ENCODE results near the gene CASP12.
A peak's percentile ranks its signal among the peaks of the same experiment; 100 is the strongest.

CASP12 gene

DNA sequence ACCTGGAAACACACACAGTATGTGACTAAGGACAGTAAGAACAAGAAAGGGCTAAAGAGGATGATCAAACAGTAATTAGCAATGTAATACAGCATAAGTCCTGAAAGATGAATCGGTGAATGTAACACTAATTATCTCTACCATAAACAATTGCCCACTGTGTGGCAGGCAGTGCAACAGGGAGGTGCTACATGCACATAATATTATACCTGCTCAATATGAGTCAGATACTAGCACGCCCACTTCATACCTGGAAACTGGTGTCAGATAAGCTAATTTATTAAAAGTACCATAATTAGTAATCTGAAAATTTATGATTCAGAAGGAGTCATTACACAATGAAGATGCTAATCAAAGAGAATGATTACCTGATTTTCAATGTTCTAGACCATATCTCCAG, 14.9 kb downstream of the CASP12 start:
- DNase-seq = no peak

DNA sequence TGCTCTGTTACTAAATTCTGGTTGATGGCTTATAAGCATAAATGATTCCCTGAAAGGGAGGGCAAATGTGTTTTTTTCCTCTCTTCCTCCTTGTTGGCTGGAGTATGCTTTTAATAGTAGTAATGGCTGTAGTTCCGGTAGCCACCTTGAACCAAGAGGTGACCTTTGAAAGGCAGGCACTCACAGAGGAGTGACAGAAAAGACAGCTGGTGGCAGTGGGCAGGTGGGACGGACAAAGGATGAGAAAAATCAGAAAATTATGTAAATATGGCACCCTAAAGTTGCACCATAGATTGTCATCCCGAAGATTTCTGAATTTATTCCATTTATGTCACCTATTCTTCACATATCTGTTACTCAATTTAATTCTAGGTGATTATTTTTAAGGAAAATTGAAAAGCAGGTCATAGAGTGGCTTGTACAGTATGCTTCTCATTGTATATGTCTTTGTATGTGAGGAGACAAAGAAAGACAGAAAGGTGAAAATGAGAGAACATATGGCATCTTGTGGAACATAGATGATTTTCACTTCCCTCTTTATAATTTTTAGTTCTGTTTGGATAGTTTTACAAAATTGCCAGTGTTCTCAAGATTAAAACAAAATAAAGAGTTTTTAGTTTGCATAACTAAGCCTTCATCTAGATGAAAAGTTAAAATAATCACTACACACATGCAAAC, 17.0 kb downstream of the CASP12 start:
- DNase-seq = no peak

DNA sequence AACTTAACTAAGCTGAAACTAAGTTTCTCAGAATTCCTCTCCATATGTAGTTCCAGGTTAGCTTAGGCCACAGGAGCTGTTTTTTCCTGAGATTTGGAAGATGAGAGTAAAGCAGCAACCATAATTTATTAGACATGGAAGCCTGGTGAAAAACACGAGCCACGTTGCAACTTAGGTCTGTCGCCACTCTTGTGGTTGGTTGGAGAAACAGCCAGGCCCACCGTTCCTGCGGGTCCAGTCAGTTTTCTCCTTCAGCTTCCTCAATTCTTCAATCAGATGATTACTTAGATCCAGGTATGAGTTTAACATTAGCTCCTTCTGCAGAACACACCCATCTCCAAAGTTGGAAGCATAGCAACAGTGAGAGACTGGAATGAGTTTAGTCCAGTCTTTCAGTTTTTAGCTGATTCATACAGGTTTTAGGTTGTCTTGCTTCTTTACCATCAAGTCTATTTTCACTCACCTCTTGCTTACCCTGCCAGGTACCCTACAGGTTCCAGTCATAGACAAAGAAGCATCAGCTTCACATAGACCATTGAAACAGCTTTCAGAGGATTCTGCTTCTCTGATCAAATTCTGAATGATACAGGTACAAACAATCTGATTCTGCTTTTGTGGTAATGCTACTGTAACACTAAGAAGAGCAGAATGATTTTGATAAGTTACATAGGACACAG, 18.6 kb downstream of the CASP12 start:
- no peak for DNase-seq

DNA sequence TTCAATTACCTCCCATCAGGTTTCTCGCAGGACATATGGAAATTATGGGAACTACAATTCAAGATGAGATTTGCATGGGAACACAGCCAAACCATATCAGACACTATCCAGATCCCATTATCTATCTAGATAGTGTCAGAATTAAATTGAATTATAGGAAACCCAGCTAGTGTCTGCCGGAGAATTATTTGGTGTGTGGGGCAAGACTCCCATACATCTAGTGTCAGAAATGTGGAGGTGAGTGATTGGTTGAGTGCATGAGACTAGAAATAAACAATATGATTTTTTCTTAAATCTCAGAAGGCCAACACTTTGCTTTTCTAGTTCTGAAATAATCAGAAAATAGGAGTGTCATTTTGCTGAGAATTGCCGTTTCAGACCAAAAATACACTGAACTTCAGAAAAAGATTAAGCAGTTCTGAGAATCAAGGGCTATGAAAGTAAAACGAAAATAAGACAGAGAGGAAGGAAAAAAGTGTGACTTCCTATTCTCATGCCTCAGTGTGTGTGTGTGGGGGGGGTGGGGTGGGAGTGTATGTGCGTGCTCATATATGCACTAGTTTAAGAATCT, 21.3 kb downstream of the CASP12 start:
- DNase-seq = no peak

DNA sequence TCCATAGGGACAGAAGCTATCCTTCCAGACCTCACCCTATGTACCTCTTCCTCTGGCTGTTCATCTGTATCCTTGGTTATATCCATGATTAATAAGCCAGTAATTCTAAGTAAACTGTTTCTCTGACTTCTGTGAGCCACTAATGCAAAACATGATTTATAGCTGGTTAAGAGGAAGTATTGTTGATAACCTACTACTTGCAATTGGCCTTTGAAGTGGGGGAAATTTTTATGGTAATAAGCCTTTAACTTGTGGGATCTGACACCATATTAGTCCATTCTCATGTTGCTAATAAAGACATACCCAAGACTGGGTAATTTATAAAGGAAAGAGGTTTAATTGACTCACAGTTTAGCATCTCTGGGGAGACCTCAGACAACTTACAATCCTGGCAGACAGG, 21.9 kb downstream of the CASP12 start:
- DNase-seq = no peak

DNA sequence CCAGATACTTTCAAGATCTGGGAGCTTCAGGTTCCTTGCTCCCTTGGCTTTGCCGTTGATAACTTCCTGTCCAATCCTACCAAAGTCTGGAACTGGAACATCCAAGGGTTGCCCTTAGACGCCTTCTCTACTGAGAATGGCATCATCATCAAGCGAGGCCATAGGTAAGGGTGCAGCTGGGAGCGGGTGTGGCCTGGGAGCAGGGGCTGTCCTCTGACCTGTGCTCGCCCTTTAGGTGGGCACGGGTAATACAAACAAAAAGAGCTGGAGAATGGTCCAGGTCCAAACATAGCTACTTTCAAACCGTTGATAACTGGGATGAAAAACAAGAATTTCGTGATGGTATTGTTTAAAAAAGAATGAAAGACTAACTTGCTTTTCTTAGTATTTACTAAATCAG, 25.0 kb downstream of the CASP12 start:
- no peak for DNase-seq

DNA sequence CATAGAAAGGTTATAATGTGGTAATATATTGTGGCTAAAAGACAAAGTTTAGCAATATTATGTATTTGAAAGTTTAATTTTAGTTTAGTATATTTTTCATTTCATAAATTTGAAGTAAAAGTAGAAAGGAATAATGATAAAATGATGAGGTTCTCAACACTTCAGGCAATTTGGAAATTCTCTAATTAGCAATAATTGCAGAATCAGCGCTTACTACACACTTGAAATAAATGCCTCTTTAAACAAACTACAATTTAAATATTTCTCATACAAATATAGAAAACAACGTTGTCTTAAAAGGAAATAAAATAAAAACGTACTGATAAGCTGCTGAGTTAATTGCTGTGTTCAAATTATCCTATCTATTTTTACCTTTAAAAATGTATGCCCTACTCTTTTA, 25.9 kb downstream of the CASP12 start:
- no peak for DNase-seq

DNA sequence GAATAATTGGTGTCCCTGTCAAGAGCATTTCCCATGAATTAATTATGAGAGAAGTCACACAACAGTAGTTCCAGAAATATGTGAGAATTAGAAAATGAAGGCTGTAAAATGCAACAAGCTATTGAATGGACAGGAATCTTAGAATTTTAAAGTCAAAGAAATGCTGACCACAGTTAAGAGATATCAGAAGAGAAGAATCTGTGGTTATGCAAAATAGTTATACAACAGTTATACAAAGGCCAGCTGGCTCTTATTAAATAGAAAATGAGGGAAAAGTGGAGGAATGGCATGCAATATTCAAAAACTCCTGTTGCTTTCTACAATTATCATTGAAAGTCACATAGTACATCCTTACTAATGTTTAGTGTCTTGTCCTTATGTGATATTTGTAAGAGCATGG, 27.4 kb downstream of the CASP12 start:
- DNase-seq = no peak

DNA sequence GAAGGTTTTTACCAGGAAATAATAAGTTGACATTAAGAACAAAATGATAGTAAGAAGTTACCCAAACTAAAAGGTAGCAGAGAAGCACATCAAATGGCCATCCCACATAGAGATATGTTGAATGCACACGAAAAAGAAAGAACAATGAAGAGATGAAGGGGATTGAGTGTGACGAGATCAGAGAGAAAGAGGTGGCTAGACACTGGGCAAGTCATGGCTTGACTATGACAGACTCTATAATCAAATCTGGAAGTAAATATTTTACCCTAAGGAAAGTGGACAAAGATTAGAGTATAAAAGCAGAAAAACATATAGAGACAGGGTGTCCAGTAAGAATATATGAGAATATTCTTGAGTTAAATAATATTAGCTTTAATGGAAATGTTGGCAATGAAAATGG, 31.4 kb downstream of the CASP12 start:
- DNase-seq = no peak

DNA sequence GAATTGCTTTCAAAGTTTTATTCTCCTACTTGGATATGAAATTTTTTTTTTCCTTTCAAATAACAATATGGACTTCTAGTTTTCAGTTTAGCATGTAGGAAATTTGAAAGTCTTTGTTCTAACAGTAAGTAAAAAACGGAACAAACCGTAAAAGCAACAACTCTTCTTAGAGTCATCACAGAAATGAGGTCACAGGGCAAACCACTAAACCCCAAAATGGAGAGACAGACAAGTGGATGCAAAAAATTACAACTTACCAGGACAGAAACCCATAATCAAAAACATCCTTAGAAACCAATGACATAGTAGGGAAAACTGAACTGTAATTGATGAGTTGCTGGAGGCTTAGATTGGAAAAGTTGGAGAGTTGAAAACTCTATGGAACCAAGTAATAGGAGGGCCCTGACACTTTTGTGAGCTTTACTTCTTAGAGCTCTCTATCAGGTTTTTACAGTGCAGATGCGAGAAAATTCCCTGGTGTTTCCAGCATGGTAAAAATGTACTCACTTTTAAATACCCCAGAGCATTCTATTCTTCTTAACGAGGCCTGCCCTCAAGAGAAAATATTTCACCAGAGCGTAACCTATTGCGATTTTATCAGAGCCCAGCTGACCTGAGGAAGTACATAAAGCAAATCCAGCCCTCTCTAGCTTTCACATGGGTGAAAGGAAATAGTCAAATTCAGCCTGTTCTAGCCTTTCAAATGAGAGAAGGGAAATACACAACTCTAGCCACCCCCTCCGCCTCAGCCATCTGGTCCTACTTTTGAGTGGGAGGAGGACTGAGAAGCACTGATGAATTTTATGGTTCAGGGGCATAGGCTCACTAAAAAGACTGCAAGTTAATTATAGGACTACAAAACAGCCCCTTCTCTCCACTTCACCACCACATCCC, 39.1 kb downstream of the CASP12 start:
- peak; percentile 6 for DNase-seq

DNA sequence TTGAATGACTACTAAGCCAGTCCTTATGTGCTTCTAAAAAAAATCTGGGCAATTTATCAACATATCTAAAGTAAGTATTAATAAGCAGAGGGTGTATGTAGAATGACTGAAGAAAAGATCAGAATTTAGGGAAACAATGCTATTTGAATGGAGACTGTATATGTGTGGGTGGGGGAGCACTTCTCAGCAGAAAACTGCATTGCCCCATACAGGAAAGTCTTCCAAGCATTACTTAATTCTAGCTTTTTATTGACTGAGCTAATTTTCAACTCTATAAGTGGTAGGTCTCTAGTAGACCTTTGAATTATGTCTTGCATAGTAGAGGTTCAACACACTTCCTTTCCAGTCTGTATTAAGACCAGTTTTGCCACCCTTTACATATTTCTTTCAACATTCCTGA, 41.7 kb downstream of the CASP12 start:
- DNase-seq = no peak

DNA sequence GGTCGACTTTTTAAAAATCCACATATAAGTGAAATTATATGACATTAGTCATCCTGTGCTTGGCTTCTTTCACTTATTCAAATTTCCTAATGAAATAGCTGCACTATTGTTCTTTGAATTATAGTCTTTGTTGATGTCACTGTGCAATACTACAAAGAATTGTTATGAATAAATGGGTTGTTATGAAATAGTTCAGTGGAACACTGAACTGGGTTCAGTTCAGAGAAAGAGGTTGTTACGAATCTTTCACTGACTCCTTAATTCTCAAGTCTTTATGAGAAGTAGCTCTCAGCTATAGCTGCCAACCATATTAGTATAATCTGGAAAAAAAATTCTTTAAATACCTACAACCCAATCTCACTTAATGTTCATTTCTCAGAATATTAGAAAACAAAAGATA, 42.3 kb downstream of the CASP12 start:
- DNase-seq = no peak

DNA sequence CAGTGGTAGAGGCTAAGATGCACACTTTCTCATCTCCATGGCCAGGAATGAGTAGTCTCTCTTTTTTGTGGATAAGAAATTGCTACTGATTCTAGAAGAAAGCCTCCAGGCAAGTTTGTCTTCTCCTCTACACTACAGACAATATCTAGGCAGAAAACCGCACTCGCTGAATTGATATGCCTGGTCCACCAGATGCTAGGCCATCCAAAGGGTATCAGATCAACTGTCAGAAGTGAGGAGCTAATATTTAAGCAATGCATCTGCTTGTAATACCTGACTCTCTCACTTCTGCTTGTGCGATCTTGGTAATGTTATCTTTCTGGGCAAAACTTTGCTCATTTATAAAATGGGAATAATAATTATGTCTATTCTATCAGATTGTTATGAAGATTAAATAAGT, 45.0 kb downstream of the CASP12 start:
- DNase-seq = no peak

DNA sequence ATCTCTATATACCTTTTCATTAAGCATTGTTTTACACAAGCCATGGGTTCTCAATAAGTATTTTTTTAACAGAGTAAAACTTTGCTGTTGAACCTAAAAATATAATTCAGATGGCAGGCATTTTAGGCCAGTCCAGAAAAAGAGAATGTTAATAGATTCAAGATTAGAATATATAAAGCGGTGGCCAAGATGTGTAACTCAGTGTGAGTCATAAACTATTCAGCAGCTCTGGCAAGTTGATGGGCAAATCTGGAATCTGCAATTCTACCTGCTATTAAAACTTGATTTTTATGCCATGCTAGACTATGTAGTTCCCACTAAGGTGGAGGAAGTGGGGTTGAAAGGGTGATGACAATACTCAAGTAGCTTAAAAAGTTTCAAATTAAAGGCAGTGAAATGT, 45.4 kb downstream of the CASP12 start:
- no peak for DNase-seq

DNA sequence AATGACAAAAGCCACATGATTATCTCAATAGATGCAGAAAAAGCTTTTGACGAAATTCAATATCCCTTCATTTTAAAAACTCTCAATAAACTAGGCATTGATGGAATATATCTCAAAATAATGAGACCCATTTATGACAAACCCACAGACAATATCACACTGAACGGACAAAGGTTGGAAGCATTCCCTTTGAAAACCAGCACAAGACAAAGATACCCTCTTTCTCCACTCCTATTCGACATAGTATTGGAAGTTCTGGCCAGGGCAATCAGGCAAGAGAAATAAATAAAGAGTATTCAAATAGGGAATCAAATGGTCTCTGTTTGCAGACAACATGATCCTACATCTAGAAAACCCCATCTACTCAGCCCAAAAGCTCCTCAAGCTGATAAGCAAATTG, 52.0 kb downstream of the CASP12 start:
- DNase-seq = no peak

DNA sequence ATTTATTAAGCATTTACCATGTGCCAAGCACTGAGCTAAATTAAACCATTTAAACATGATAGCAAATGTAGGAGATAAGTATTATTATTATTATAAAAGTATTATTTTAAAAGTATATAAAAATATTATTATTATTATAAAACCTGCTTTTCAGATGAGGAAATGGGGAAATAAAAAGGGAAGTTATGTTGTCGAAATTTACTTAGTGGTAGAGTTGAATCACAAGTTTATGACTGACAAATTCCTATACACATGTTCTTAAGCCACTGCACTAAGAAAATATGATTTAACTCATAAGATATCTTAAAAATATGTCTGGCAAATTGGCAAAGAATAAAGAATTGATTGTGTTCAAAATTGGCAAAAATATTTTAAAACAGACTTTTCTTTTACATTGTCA, 53.8 kb downstream of the CASP12 start:
- DNase-seq = no peak

DNA sequence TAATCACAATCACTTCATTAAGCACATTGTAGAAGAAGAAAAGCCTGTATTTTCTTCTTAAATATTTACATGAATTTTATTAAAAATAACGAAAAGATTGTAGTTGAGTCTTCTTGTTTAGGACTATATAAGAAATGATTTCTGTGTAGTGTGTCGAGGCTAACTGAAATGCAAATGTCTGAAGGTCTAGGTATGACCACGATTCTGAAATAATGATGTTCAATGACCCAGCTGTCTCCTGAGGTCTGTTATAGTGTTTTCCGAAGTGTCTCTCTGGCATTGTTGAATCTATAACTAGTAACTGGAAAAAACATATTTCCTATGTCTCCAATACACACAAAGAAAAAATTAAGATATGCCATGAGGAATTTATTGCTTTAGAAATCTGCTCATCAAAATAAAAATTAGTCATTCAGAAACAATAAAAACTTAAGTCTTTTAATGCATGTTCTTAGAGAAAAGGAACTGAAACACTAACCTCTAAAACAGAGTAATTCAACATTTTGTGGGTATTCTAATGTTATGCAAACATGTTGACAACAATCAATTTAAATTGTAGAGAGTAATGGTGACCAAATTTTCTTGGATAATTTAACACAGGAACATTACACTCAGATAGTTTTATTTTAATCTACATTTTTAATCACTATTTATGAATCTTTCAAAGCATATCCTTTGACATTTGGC, 55.0 kb downstream of the CASP12 start:
- DNase-seq = no peak

DNA sequence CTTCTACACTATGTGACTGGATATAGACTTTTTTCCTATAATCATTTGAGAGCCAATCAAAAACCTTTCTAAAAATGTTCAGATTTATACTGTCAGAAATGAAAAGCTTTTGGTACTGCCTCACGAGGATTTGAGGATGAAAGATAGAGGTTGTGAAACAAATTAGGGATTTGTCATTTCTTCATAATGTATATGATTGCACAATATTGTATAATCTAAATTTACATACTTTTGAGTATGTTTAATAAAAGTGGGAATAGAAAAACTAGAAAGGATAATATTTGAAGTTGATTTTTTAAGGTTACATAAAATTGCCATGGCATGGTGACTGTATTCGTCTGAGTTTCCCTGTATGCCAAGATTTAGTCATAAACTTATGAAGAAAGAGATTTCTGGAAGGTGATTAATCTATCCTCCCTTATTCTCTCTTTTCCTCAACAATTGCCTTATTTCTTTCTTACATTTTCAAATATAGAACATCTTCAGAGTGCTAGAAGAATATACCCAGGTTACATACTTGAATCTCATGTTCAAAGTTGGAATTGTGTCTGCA, 56.2 kb downstream of the CASP12 start:
- no peak for DNase-seq

DNA sequence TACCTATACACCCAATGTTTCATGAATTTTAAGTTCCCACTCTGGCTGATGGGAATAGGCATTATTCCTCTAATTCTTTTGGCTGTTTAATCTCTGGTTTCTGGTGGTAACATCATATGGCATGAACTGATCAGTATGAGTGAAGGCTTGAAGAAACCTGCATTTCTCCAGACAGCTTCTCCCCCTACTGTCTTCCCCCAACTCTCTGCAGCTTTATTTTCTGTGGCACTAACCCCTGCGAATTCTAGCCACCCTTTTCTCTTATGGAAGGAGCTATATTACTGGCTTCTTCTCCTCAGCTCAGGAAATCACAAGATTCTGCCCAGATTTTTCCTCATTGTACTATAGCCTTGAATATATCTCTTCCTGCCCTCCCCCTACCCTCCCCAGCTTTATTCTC, 57.1 kb downstream of the CASP12 start:
- no peak for DNase-seq

DNA sequence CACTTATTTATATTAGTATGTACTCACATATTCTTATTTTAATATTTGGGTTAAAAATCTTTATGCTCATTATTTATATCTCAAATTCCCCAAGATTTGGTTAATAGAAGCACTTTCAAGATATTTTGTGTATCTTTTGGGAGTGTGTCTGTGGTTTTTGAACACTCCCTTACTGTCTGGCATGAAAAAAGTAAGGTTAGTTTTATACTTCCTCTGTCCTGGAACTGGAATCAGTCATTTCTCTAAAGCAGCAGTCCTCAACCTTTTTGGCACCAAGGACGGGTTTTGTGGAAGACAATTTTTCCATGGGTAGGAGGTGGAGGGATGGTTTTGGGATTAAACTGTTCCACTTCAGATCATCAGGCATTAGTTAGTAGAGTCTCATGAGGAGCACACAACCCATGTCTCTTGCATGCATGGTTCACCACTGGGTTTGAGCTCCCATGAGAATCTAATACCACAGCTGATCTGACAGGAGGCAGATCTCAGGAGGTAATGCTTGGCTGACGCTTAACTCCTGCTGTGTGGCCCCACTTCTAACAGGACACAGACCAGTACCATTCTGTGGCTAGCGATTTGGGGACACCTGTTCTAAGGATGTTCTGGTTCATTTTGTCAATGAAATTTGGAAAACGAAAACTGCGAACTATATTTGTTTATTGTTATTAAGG, 60.2 kb downstream of the CASP12 start:
- DNase-seq = no peak

DNA sequence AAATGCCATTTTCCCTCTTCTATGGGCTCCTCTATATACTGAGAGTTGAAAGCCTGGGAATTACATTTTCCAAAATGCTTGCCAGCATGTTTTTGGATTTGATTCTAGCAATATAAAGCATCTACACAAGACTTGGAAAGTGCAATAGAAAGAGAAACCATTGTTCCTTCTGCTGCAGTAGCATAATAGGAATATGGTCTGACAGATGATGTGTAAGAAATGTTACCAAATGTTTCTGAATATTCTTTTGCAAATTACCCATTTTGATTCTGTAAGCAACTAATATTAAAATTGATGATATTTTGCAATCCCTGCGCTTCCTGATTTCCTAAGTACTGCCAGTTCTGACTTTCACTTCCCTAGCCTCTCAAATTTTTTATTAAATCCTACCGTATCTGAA, 61.6 kb downstream of the CASP12 start:
- no peak for DNase-seq
